ENCODE data around the gene RGL1.

The RGL1 gene

GRCh38 chr1:183961132-183961531 is 156.2 kb downstream of the RGL1 start:
- no peaks in the 10 kb centered on the region for H3K9me3 ChIP-seq (ENCODE audit: control insufficient read depth, insufficient read depth, low read length)
- H3K9me2 ChIP-seq (replicated peaks; ENCODE audit: control insufficient read depth, low read length): no peaks in the 10 kb centered on the region
- no peaks in the 10 kb centered on the region for H3K36me3 ChIP-seq (ENCODE audit: control insufficient read depth, low read length)
- no peaks in the 10 kb centered on the region for H3K79me2 ChIP-seq (ENCODE audit: control insufficient read depth, low read length)
- H3K4me3 ChIP-seq (ENCODE audit: low read length): no peak overlapping the region
- no peak for TF ChIP-seq EZH2phosphoT487 (IDR thresholded peaks at IDR 0.05; ENCODE audit: borderline replicate concordance, low read length)
- TF ChIP-seq CTCF (IDR thresholded peaks at IDR 0.05; ENCODE audit: low read depth, low read length, poor library complexity, severe bottlenecking): no peak
- H3K27ac ChIP-seq (ENCODE audit: low read depth, low read length): no peak overlapping the region
- peaks cover 17% of the 10 kb centered on the region for H3K27me3 ChIP-seq (ENCODE audit: control insufficient read depth, low read length)
- H3K4me1 ChIP-seq (ENCODE audit: control insufficient read depth, low read length): peaks cover 3% of the 10 kb centered on the region; the same call in 1 of the 2 replicates
- H3K4me2 ChIP-seq (ENCODE audit: low read length): no peak overlapping the region
- H3F3A ChIP-seq (ENCODE audit: control insufficient read depth, insufficient read depth): no peaks in the 10 kb centered on the region
- no peaks in the 10 kb centered on the region for H4K20me1 ChIP-seq (ENCODE audit: control insufficient read depth, insufficient read depth, low read depth, low read length)

GRCh38 chr1:183962903-183963302 is 158.0 kb downstream of the RGL1 start:
- H3K9me2 ChIP-seq (replicated peaks; ENCODE audit: control insufficient read depth, low read length): no peaks in the 10 kb centered on the region
- TF ChIP-seq CTCF (IDR thresholded peaks at IDR 0.05; ENCODE audit: low read depth, low read length, poor library complexity, severe bottlenecking) (no peak), EZH2phosphoT487 (IDR thresholded peaks at IDR 0.05; ENCODE audit: borderline replicate concordance, low read length) (no peak)

DNA sequence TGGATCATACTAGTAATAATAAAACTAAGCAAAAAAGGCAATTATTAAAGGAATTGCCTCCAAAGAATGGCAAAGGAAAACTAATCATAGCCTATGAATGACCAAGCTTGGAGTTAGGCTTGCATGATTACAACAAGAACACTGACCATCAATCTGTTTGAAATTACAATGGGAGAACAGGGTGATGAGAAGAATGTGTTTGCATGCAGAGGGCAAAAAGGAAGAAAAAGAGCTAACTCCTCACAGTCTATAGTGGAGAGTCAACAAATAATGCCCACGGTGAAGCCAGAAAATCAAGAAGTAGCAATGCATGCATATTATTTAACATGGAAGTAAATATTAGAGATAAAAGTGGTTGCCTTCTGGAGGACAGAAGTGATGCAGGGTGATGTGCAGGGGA is 160.8 kb downstream of the RGL1 start:
- Histone ChIP-seq H3K9me3 (ENCODE audit: control insufficient read depth, insufficient read depth, low read length) (no peaks in the 10 kb centered on the region), H3K27ac (ENCODE audit: low read depth, low read length) (no peak overlapping the region), H3K36me3 (ENCODE audit: control insufficient read depth, low read length) (no peaks in the 10 kb centered on the region), H3K79me2 (ENCODE audit: control insufficient read depth, low read length) (no peaks in the 10 kb centered on the region), H3K4me3 (ENCODE audit: low read length) (no peak overlapping the region), H4K20me1 (ENCODE audit: control insufficient read depth, insufficient read depth, low read depth, low read length) (no peaks in the 10 kb centered on the region), H3F3A (ENCODE audit: control insufficient read depth, insufficient read depth) (no peaks in the 10 kb centered on the region), H3K4me1 (ENCODE audit: control insufficient read depth, low read length) (no peaks in the 10 kb centered on the region), H3K4me2 (ENCODE audit: low read length) (no peak overlapping the region), H3K9me2 (replicated peaks; ENCODE audit: control insufficient read depth, low read length) (no peaks in the 10 kb centered on the region), H3K27me3 (ENCODE audit: control insufficient read depth, low read length) (peaks cover 27% of the 10 kb centered on the region)
- TF ChIP-seq CTCF (IDR thresholded peaks at IDR 0.05; ENCODE audit: low read depth, low read length, poor library complexity, severe bottlenecking) (no peak), EZH2phosphoT487 (IDR thresholded peaks at IDR 0.05; ENCODE audit: borderline replicate concordance, low read length) (no peak)

More at GRCh38 chr1:183962903-183963302, 158.0 kb downstream of the RGL1 start:
- Histone ChIP-seq H3K4me2 (ENCODE audit: low read length) (no peak overlapping the region), H3K4me1 (ENCODE audit: control insufficient read depth, low read length) (no peaks in the 10 kb centered on the region), H3K27ac (ENCODE audit: low read depth, low read length) (no peak overlapping the region), H3K36me3 (ENCODE audit: control insufficient read depth, low read length) (no peaks in the 10 kb centered on the region), H3K27me3 (ENCODE audit: control insufficient read depth, low read length) (peaks cover 22% of the 10 kb centered on the region), H3K9me3 (ENCODE audit: control insufficient read depth, insufficient read depth, low read length) (no peaks in the 10 kb centered on the region), H3K79me2 (ENCODE audit: control insufficient read depth, low read length) (no peaks in the 10 kb centered on the region), H3K4me3 (ENCODE audit: low read length) (no peak overlapping the region), H4K20me1 (ENCODE audit: control insufficient read depth, insufficient read depth, low read depth, low read length) (no peaks in the 10 kb centered on the region), H3F3A (ENCODE audit: control insufficient read depth, insufficient read depth) (no peaks in the 10 kb centered on the region)

Measured in DOHH2 (cell line).